Measurements from ENCODE around the gene PDZK1IP1.

DNA sequence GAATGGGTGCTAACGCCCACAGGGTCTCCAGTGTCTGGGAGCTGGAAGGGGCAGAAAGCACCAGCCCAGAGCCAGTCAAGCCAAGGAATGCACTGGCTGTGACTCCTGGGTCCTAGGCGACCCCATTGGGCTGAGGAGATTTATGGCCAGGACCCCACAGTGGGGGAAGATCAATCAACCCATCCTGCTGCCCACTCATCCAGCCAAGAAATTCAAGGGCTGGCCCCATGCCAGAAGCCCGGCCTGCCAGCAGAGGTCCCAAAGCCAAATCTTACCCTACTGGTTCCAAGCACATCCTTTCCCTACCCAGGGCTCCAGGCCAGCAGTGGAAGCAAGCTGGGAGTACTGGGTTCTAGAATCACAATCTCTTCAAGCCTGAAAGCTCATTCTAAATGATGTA, 6.8 kb upstream of the PDZK1IP1 start:
- TF ChIP-seq, protein P1, sequence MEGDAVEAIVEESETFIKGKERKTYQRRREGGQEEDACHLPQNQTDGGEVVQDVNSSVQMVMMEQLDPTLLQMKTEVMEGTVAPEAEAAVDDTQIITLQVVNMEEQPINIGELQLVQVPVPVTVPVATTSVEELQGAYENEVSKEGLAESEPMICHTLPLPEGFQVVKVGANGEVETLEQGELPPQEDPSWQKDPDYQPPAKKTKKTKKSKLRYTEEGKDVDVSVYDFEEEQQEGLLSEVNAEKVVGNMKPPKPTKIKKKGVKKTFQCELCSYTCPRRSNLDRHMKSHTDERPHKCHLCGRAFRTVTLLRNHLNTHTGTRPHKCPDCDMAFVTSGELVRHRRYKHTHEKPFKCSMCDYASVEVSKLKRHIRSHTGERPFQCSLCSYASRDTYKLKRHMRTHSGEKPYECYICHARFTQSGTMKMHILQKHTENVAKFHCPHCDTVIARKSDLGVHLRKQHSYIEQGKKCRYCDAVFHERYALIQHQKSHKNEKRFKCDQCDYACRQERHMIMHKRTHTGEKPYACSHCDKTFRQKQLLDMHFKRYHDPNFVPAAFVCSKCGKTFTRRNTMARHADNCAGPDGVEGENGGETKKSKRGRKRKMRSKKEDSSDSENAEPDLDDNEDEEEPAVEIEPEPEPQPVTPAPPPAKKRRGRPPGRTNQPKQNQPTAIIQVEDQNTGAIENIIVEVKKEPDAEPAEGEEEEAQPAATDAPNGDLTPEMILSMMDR (IDR thresholded peaks at IDR 0.05; ENCODE audit: insufficient read depth, low read length, poor library complexity, severe bottlenecking): no peak
- TF ChIP-seq EZH2phosphoT487 (conservative IDR thresholded peaks at IDR 0.05; ENCODE audit: low read length): no peak

Measured in SU-DHL-6 (cell line).